GM21528 (cell line): ENCODE data around the gene ABHD13.
A peak's percentile ranks its signal among the peaks of the same experiment; 100 is the strongest.
"Not testable (repeated sequence)": the region's sequence is repeated elsewhere in the genome, so short reads cannot be mapped to it uniquely, and the experiment has no call there.

ENCODE experiments used
- ATAC-seq: cut with Tn5 transposase; IDR thresholded peaks from one replicate; pipeline ENCODE4 v1.9.1; 2021; ENCODE audit warnings: mild to moderate bottlenecking, moderate library complexity; ENCODE audit not compliant: unreplicated experiment, low FRiP score

The ABHD13 gene

DNA sequence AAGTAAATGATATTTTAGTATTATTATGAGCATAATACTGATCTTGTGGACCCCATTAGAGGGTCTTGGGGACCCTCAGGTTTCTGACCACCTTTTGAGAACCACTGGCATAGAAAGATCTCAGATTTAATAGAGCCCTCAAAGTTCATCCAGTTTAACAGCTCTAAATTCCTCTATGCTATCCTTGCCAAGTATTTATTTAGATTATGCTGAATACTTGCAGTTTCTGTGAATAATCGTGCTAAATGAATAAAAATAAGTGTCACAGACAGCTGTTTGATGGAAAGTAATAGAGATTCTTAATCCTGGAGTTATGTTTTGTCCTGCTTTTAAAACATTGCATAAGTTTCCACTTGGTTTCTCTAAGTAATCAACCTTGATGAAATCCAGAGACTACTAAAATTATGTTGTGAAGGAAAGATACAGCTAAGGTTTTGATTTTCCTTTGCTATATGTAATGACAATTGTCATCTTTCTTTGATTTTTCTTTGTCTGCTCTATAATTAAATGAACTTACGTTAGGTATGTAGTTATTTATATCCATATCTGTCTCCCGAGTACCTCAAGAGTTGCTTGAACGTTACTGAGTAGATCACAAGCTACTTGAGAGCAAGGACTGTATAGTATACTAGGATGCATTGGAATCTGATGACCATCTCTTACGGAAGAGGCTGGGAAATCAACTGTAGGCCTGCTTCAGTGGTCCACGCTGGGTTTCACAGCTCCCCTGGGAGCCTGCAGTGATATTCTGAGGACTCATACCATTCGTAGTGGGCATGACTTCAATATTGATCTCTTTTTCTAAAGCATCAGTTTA lies 5.7 kb downstream of the ABHD13 start:
- no peak for ATAC-seq

DNA sequence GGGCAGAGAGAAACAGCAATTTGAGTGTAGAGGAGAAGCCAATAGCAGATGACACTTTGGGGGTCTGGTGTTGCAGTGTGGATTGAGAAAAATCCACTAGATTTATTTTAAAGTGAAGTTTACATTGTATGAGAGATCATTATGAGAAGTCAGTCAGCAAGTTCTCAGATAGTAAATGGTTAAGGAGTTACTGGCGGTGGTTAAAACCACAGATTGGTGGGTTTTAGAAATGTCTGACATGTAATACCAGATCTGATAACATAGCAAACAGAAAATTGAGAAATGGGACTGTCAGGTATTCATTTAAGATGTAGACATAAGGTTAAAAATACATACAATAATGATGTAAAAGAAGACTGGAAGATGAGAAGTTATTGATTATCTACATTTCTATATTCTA lies 7.2 kb downstream of the ABHD13 start:
- ATAC-seq, result peak; percentile 55

DNA sequence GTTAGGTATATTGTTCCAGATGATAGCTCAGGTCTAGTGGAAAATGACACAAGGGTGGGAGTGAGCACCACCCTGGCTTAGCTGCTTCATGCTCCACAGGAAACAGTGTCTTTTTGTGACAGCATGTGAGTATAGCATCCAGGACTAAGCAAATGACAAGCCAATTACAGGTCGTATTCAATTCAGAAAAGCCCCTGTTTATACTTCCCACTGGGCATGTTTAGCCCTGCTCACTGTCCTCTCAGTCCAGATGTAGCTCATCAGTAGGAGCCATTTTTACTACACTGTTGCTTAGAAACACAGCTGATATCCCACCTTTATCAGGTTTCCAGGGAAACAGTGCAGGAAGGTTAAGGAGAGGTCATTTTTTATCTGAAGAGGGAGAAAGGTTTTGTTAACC lies 8.0 kb downstream of the ABHD13 start:
- ATAC-seq, result peak; percentile 44

DNA sequence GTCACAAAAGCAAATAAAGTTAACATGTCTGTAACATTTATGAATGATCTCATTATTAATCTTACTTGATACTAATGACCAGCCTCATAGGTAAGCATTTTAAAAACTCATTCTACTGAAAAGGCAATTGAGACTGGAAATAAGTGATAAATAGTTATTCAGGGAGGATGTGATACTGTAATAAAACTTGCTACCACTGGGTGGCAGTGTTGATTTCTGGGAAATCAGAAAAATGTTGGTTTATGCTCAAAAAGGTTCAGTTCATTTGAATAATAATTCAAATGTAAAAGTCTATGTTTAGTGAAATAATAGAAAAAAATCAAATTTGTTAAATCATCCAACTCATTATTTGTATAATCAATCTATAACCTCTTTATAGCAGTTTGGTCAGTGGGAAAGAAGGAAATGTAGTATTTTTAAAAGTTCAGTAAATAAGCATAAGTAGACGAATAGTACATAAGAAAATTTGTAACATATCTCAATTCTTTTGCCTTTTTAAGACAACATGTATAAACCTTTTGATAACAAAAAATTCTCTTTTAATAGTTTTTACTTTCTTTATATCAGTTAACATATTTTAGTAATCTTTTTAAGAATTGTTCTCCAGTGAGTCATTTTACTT lies 9.6 kb downstream of the ABHD13 start:
- no peak for ATAC-seq

DNA sequence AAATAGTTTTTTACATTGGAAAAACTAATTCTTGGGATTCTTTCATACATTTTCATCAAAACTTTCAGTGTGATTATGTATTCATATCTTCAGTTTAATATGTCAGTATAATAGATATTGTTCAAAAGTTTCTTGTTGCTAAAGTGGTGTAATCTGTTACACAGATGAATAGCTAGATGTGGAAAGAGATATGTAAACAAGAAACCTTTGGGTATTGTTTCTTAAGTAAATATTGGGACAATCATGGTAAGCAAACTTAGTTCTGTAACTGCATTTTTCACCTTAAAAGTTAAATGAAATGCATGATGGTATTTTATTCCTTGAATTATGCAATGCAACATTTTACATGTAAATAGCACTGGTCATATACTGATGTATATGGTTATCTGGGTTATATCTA lies 12.2 kb downstream of the ABHD13 start:
- no peak for ATAC-seq

DNA sequence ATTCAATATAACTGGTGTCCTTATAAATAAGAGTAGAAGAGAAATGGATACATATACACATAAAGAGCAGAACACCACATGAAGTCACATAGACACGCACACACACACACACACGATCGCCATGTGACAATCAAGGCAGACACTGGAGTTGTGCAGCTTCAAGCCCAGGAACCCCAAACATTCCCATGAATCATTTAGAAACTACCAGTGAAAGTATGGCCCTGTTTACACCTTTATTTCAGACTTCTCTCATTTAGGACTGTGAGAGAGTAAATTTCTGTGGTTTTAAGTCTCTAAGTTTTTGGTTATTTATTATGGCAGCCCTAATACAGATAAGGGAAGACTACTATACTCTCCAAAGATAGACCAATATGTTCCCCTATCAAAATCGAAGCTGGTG lies 31.0 kb downstream of the ABHD13 start:
- ATAC-seq, result peak; percentile 66

DNA sequence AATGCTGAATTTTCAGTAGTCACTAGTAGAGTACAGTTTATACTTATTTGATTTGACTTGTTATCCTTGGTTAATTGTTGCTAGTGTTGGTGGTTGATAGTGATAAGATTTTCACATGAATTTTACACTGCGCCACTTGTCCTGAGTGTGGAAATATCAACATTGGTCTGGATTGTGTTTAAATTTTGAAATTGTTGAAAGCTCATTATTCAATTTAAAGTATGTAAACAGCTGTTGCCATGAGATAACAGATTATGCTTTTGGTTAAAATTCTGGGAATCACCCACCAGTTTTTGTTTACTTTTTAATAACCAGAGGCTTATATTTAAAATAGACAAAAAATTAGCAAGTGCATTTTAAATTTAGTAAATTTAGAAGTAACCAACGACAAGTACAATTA lies 39.1 kb downstream of the ABHD13 start:
- no peak for ATAC-seq

DNA sequence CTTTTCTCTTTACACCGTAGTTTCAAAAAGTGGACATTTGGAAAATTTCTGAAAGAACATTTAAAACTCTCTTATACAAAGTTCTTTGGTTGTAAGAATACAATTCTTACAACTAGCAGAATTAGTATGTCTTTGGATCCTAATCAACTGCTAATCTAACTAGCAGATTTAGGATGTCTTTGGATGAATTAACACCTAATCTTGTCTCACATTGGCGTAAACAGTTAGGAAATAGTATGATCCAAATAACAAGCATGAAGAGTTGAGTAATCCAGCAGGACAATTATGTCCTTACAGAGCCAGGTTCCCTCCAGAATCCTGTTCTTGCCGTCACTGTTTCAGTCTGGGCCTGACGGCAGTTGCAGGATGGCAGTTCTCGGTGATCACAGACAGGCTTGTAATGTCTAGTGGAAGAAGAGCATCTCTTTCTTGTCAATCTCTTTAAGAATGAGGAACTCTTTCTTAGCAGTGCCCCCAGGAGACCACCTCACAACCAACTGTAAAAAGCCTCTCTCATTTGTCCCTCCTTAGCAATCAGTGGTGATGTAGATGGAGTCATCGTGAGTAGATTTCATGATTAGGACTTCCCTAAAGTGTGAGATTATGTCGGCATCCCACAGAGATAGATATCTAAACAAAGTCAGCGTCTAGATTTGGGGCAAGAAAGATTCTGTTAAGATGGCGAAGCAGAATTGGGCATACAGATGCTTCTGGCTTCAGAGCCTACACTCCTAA lies 45.6 kb downstream of the ABHD13 start:
- ATAC-seq, result no peak

DNA sequence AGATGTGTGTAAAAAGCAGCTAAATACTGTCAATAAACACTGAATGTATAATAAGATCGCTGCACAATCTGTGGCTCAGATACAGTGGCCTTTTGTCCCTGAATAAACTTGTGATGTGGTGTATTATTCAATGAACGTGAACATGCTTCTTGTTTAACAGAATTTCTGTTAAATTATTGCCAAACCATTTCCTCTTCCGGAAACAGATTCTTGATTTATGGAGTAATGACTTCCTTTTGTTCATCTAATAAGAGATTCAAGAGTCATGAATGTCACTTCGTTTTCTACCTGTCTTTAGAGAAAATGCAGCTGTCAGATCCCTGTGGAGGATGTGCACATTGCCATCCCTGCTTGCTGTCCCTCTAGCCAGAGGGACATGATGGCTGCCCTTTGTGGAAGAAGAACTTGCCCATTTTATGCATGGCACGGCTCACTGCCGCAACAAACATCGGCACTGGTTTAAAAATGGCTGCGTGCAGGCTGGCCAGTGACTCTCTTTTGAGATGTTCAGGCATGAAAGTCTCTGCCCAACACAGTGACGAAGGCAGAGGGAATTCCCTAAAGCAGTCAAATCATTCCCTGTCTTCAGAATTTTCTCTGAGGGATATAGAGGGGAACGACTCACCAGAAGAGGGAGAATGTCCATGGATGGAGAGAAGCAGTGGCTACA lies 48.3 kb downstream of the ABHD13 start:
- no peak for ATAC-seq

DNA sequence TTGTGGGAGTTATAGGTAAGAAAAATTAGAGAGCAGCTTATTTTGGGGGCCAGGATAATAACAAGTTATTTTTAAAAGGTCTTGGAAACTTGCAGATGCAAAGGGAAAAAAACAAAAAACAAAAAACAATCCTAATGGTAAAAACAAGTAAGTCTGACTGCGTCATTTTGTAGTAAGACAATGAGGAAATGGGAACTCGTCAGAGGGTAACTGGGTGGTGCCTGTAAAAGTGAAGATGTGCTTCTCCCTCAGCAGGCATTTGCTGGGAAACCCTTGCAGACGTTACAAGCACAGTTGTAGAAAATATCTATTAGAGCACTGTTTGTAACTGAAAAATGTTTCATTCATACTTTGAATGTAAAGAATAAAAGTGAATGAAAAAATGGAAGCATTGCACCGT lies 49.2 kb downstream of the ABHD13 start:
- ATAC-seq, result no peak

DNA sequence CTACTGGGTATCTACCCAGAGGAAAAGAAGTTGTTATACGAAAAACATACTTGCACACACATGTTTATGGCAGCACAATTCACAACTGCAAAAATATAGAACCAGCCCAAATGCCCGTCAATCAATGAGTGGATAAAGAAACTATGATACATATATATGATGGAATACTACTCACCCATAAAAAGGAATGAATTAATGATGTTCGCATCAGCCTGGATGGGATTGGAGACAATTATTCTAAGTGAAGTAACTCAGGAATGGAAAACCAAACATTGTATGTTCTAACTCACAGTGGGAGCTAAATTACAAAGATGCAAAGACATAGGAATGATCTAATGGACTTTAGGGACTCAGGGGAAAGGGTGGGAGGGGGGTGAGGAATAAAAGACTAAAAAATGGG lies 49.7 kb downstream of the ABHD13 start:
- not testable (repeated sequence) for ATAC-seq

DNA sequence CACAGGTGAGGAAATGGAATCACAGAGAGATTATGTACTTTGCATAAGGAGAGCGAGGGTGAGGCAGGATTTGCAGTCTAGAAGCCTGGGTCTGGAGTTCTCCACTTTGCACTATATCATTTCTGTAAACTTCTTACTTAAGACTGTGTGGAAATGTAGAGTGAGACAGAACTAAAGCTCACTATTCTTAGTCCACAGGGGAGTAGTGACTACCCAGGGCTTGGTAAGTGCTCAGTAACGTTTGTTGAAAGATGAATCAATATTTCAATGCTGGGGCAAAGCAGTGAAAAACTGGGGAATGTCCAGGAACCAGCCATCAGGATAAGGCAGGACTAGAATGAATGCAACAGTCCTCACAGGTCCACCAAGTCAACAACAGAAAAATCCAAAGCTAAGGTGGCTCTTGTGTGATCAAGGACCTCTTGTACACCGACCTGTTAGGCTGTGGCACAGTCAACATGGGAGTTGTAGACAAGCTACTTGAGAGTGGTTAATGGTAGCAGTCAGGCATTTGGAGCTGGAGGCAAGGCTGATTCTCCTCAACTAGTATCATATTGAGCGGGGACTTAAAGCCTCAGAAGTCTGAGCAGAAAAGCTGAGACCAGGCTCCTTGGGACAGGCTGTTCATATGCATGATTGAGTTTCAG lies 50.4 kb downstream of the ABHD13 start:
- ATAC-seq, result no peak

DNA sequence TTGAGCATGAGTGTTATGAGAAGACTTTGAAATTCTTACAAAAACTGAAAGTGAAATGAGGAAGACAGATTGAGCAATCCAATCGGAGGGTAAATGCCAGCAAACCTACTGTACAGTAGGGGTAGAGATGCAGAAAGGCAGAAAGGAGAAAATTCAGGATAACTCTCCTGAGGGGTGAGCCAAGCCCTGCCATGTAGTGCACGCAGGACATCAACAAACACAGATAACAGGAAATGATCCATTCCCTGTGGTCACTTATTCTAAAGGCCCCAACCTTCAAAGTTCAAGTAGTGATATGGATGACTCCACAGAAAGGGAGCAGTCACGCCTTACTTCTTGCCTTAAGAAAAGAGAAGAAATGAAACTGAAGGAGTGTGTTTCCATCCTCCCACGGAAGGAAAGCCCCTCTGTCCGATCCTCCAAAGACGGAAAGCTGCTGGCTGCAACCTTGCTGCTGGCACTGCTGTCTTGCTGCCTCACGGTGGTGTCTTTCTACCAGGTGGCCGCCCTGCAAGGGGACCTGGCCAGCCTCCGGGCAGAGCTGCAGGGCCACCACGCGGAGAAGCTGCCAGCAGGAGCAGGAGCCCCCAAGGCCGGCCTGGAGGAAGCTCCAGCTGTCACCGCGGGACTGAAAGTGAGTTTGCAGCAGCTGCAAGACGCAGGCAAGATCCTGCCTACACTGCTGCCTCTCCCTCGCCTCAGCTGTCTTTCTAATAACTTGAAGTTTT lies 51.6 kb downstream of the ABHD13 start, which contains the start of gene TNFSF13B:
Gene TNFSF13B (plus strand): TSS at position 118 of the 728 bp plus-strand sequence. CDS start 178 bp downstream, at position 296.
- ATAC-seq, result peak; percentile 74

DNA sequence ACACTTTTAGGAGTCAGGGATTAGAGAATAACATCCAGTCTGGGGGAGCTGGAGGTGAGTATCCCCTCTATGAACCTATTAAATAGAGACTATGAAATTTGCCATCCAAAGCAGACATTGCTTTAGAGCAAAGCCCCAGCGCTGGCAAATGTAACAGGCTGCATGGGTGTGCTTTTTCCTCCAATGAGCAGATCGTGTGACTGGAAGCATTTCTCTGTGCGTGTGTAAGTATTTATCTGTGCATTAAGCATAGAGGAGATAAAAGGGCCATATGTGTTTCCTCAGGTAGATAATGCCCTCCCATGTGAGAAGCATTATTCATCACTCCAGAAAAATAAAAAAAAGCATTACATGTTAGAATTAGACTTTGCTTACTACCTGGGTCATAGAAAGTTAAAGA lies 52.2 kb downstream of the ABHD13 start:
- peak; percentile 12 for ATAC-seq

DNA sequence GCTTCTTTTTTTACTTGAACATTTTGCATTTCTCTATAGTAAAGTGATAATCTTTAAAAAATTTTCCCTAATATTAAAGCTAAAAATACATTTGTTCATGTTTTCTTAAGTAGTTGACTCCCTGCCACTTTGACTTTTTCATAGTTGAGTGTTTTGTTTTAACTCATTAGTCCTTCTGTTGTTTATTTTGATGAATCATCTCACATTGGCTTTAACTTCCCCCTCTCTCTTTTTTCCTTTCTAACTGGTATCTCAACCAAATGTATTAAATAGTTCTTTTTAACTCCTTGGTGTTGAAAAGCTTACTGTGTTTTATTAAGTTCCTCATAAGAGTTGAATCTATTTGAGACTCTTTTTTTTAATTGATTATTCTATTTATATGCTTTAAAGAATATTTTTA lies 54.1 kb downstream of the ABHD13 start:
- ATAC-seq, result no peak

DNA sequence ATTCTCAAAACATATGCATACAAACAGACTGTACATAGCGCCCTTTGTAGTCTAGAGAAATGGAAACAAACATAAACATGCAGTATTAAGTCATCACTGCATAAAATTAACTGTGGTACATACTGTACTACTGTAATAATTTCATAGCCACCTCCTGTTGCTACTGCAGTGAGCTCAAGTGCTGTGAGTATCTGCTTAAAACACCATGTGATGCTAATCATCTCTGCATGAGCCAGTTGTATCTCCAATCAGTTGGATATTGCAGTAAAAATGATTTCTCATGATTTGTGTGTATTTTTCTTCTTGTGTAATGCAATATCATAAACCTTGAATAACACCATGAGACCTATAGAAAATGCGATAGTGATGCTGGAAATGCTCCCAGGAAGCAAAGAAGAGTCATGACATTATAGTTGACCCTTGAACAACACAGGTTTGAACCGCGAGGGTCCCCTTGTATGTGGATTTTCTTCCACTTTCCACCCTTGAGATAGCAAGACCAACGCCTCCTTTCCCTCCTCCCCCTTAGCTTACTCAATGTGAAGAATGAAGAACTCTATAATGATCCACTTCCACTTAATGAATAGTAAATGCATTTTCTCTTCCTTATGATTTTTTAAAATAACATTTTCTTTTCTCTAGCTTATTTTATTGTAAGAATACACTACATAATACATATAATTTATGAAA lies 55.4 kb downstream of the ABHD13 start:
- no peak for ATAC-seq

DNA sequence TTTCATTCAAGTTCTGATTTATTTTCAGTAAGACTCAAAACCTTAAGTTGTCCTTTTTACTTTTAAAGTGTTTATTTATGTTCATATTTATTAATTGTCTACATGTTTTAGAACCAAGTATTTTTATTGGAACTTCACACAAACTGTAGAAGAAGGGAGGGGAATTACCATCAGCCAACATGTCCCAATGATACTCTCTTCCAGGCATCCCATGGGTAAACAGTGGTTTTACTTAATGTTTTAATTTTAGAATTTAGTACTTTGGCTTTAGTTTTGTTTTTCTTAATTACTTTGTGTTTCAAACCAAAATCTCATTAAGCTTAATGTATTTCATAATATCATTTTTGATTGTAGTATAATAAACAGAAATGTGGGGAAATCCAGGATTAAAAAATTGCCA lies 56.5 kb downstream of the ABHD13 start:
- ATAC-seq, result no peak

DNA sequence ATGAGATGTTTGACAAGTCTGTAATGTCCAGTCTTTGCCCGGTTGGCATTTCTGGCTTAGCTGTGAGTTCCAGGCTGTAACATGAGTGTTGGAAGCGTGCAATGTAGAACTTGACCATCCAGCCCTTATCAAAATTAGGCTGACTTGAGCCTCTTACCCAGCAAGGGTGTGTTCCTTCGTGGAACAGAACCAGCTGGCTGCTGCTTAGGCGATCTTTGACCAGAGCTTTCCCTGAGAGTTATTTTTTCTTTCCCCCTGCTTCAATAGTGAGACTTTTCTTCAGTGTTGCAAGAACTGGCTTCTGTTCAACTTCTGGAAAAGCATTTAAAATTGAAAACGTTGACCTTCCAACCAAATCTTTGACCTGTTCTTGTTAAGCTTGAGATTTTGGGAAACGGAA lies 57.9 kb downstream of the ABHD13 start:
- ATAC-seq, result no peak

DNA sequence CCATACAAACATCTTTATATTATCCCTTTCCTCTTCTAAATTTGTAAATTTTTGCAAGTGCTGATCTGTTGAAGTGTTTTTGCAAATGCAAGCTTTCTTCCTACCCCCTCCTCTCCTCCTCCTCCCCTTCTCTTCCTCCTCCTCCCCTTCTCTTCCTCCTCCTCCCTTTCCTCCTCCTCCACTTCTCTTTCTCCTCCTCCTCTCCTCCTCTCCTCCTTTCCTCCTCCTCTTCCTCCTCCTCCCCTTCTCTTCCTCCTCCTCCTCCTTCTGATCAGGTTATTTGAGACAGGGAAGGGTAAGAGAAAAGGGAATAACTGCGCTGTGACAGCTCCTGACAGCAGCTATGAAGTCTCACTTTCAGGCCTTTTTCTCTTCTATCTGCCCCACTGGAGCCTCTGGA lies 60.3 kb downstream of the ABHD13 start:
- no peak for ATAC-seq
